Measurements from ENCODE around the gene ABCB1.

- TF ChIP-seq CTCF (IDR thresholded peaks at IDR 0.05; ENCODE audit: borderline replicate concordance, extremely low read depth, low read length, poor library complexity, severe bottlenecking) (no peak), EZH2 (IDR thresholded peaks at IDR 0.05; ENCODE audit: borderline replicate concordance, low read depth, low read length, severe bottlenecking) (no peak)
These were observed 1.3 kb downstream of the ABCB1 start for GRCh38 chr7:87599336-87599735.

Measured in DND-41 (cell line).